HG03095 (cell line): ENCODE results near the gene LRBA.
"Not testable (repeated sequence)": the region's sequence is repeated elsewhere in the genome, so short reads cannot be mapped to it uniquely, and the experiment has no call there.

Experiments
- ATAC-seq: cut with Tn5 transposase; IDR thresholded peaks from one replicate; pipeline ENCODE4 v1.9.1; 2021; ENCODE audit warnings: moderate library complexity; ENCODE audit not compliant: unreplicated experiment

Gene LRBA

DNA sequence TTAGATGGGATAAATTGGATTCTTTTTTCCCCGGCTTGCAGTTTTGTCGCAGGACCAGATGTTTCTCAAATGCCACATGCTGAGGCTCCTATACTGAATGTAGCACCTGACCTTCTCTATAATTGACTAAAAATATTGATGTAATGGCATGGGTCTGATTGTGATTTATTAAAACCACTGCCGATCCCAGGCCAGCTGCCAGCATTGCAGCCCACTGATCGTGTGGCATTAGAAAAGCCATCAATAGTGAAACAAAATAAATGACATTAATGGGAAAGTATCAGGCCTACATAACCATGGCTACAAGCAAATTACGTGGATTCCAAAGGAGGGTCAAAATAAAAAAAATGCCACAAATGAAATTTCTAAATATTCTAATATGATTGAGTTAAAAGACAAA lies 334.4 kb downstream of the LRBA start:
- ATAC-seq = no peak

DNA sequence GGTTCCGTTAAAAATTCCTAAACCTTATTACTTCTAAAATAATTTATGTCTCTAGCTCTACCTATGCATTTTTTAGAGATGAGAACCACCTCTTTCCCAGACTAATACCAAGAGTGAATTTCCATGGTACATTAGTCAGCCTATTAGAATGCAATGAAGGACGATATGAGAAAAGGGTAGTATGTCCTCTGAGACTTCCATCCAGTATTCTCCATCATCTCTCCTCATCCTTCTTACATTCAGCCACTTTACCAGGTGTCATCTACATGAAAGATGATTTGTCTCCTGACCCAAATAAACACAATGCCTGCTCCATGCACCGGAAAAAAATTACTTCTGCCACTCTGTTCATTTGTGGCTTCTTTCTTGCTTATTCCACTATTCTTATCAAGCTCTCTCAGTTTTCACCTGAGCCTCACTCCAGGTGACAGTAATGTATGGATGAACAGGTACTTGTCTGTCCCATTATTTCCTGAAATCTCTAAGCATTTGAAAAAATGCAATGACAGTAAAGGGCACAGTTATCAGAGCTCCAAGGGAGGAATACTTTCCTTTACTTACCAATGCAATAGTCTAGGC lies 335.2 kb downstream of the LRBA start:
- ATAC-seq = no peak

DNA sequence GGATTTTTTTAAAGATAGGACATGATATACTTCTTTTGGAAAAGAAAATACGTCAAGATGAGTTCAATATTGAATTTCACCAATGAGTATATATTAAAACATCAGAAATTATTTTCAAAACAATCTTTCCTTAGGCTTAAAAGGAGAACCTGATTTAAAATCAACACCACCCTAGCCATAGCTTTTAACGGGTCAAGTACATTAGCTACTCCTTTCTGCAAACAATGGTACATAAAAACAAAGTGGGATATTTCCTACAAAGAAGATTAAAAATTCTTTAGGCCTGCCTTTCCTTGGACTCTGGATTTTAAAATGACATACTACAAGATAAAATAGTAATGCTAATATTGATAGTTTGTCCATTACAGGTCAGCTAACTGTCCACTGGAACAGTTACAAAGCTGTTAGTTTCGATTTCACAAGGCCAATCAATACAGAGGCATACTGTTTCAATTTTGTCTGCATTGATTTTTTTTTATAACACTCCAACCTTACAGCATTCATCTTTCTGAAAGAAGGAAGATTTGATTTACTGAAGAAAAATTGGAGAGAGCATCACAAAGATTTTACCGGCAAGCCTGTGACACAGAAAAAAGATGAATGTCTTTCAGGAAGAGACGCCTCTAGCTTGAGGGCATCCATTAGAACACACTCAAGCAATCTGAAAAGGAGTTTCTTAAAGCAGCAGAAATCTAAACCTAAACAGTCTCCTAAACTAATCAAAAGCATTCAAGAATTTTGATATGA lies 335.9 kb downstream of the LRBA start:
- no peak for ATAC-seq

DNA sequence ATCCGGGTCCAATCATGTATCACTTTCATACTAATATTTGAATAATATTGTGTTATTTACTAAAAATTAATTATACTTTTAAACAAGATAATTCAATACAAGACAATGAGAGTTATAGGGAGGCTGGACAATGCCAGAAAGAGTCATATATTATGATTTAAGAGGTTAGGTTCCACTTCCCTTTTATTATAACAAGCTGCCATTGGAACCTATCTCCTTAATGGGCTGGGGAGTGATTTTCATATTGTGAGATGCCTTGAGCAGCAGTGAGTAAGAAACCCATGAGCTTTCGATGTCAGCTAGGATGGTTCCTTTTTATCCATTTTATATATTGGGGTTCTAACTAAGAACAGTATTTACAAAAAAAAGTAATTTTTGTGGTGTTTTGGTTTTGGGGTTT lies 341.3 kb downstream of the LRBA start:
- no peak for ATAC-seq

DNA sequence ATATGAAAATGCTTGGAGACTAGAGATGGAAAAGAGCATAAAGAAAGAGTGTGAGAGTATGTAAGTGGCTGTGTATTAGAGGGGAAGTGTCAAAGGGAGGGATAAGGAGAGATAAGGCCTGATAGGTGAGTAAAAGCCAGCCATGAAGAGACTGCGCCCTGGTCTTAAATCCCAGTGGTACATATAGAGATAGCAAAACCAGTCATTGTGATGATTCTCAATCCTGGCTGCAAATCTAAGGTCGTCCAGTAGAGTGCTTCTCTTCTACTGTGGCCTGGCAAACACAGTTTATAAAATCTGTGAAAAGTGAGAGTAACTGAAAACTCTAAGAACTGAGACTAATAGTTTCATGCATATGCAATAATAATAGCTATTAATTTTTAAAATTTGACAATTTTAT lies 346.3 kb downstream of the LRBA start:
- ATAC-seq = no peak

DNA sequence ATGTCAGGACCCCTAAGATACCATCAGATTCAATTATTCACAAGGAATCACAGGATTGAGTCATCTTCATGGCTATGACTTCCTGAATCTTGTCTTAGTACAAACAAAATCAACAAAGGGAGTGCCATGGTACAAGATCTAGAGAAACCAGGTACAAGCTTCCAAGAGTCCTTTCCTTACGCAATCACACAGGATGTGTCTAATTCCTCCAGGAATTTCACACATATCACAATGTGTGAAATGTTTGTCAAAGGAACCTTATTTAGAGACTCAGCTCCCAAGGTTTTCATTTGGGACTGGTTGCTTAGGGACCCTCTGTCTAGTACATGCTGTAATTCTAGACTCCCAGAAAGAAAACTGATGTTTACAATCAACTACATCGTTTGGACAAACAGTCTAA lies 350.1 kb downstream of the LRBA start:
- no peak for ATAC-seq

DNA sequence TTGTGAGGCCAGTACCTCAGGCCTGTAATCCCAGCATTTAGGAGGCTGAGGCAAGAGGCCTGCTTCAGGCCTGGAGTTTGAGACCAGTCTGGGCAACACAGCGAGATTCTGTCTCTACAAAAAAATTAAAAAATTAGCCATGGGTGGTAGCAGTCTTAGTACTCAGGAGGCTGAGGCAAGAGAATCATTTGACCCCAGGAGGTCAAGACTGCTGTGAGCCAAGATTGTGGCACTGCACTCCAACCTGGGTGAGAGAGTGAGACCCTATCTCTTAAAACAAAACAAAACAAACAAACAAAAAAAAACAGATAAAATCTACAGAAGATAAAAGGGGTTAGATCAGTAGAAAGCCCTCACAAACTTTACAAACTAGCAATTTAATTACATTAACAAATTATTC lies 352.4 kb downstream of the LRBA start:
- no peak for ATAC-seq

DNA sequence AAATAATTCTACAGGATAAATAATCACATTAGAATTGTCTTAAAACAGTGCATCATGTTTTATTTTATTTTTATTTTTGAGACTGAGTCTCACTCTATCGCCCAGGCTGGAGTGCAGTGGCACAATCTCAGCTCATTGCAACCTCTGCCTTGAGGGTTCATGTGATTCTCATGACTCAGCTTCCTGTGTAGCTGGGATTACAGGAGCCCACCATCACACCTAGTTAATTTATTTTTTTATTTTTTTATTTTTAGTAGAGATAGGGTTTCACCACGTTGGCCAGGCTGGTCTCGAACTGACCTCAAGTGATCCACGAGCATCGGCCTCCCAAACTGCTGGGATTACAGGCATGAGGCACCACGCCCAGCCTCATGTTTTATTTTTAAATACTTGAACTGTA lies 353.5 kb downstream of the LRBA start:
- not testable (repeated sequence) for ATAC-seq

DNA sequence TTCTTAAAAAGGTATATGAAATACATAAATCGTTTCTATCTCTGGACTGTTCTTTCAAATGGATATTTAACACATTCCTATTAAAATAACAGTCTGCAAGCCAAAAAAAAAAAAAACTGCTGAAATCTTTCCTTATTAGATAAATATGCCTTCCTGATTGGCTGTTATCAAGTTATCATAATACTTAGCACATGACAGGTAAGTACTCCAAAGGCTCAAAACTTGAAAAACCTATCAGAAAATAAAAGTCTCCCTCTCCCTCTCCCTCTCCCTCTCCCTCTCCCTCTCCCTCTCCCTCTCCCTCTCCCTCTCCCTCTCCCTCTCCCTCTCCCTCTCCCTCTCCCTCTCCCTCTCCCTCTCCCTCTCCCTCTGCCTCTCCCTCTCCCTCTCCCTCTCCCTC lies 356.8 kb downstream of the LRBA start:
- ATAC-seq = not testable (repeated sequence)

DNA sequence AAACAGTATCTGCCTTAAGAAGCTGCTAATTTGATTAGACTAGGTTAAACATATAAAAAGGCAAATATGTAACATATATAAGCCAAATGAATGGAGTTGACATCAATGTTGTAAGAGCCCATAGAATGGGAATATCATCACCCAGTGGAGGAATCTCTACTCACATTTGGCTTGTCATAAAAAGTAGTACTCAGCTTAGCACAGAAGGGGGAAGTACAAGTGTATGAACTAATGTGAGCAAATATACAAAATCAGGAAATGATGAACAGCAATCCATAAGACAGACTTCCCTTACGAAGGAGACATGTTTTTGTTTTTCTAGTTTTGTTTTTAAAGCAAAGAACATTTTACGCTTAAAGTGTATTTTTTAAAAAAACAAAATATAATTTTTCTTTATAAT lies 358.2 kb downstream of the LRBA start:
- ATAC-seq = no peak

DNA sequence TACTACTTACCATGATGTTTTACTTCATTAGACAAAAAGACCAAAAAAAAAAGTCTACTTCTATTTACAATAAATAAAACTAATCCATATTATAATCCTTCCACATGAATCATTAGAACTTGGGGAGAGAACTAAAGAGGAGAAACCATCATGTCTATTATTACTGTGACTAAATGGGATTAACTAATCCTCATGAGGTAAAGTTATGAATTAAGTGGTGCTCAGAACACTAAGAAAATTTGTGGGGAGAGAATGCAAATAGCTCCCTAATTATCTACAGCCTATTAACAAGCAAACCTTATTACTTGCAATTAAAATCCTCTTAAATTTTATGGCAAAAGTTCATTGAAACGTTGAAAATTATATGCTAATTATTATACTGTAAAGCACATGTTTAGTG lies 364.3 kb downstream of the LRBA start:
- no peak for ATAC-seq

DNA sequence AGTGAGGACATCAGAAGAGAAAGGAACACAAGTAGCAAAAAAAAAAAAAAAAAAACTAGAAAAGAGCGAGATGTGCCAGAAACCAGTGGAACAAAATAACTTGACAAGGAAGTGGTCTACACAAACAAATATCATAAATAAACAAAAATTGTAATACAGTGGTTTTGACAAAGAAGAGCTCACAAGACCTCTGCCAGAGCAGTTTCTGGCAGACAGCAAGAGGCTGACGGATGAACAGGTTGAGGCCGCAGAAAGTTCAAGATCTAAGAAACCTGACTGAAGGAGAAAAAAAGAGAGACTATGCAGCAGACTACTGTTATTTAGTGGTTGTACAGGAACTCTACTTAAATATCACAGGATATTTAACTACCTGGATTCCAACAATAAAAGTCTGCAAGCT lies 367.0 kb downstream of the LRBA start:
- ATAC-seq = no peak

DNA sequence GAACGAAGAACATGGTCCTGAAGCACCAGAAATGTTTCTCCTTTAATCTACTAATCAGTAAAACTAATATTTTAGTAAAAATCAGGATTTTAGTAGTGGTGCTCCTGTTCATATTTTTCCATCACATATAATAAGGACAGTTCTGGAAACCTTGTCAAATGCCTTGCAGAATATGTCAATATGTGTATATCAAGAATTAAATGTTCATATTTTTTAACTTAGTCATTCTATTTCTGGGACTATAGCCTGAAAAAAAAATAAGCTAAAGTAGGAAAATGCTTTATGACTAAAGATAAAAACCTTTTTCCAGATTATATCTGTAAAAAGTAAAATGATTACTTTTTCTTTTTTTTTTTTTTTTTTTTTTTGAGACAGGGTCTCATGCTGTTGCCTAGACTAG lies 368.1 kb downstream of the LRBA start:
- no peak for ATAC-seq

DNA sequence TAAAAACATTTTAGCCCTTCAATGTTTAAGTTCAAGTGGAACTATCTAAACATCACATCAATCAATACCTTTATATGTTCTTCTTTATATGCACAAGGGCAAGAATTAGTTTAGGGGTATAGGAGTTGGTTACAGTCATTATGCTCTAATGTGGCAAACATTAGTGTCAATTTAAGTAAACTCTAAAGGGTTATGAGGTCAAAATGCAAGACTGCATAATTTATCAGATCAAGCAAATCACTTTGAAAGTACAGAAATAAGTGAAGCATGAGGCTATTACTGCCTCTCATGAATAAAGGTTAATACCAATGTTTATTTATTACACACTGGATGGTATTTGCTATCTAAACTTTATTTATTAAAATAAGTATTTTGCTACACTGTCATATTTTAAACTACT lies 373.5 kb downstream of the LRBA start:
- no peak for ATAC-seq

DNA sequence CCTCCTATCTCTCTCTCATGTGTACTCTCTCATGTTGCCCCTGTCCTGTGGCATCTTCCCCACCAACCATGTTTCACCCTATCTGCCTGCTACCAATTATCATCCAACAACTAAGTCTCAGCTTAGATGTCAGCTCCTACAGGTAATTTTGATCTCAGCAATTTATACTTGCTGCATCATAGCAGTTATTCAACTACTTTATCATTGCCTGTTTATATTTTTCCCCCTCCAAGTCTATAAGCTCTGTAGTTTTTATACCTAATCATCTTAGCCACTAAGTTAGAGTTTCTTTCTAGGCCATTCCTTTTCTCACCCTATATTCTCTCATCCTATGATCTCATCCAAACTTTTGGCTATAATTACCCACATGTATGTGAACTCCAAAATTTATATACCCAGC lies 382.4 kb downstream of the LRBA start:
- ATAC-seq = no peak

DNA sequence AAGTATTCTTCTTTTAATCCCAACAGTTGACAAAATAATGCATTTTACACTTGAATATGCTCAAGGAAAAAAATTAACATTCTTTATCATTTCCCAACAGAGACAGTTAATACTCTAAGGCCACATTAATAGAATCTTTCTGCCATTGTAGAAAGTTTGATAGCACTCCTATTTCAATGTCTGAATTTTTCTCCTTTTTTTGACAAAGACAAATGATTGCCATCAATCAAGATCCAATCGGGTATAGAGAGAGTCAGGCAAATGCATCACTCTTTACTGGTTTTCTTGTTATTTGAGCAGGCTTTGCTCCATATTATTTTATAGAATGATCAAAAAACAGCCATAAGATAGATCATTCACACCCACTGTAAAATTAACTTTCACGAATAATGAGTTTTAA lies 387.0 kb downstream of the LRBA start:
- no peak for ATAC-seq

DNA sequence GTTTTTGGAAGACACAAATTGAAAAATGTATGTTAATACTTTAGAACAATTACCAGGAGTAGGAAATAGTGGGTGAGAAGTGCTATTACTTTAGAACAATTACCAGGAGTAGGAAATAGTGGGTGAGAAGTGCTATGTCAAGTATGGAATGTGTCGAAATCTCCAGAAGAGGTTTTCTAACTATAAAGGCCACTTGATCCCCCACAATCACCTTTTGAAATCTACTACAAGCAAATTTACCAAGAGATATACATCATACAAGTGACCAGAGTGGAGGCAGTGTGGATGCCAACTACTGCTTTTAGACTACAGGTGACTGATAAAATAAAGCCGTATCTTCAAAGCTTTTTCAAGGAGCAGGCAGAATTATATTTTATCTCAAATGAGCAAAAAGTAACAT lies 390.1 kb downstream of the LRBA start:
- ATAC-seq = no peak

DNA sequence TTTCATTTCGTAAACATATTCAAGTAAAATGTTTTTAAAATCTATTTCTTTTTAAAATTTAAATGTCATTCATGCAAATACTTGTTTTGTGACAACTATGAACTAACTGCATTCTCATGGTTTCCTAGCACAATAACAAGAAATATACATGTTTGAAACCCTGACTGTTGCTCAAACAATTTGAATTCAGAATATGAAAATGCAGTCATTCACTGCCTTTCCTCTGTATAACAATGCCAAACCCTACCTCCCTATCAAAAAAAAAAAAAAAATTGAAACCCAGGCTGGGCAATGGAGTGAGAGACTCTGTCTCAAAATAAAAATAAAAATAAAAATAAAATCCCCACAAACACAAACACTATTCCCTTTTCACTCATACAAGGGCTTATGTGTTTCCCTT lies 391.0 kb downstream of the LRBA start:
- ATAC-seq = no peak

DNA sequence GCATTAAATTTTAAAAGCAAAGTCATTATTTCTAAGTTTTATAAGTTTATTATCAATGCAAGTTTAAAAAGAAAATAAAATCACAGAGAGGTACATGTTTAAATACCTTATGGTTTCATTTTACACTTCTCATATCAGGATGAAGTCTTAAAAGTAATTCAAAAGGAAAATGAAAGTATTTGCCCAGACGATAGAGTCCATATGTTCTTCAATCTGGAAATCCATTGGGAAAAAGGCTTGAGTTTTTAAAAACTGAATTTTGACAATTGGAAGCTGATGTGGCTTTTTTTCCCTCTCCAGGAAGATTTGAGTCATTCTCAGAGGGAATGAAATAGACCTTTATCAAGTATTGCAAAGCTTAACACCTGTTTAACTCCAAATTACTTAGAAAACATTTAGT lies 396.0 kb downstream of the LRBA start:
- no peak for ATAC-seq

DNA sequence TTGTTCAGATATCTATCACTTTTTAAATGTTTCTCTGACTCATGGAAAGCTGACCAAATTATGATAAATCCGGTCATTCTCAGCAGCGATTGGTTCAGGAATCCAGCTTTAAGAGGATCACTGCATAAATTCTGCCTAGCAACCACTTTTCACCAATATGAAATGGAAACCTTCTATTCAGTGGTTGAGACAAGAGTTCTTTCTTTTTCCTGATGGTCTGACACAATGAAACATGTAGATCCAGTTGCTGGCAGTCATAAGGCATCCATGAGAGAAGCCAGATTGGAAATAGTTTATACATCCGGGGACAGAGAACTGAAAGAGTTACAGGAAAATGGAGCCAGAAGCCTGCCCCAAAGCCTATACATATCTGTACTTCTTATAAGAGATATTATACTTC lies 406.0 kb downstream of the LRBA start:
- no peak for ATAC-seq

DNA sequence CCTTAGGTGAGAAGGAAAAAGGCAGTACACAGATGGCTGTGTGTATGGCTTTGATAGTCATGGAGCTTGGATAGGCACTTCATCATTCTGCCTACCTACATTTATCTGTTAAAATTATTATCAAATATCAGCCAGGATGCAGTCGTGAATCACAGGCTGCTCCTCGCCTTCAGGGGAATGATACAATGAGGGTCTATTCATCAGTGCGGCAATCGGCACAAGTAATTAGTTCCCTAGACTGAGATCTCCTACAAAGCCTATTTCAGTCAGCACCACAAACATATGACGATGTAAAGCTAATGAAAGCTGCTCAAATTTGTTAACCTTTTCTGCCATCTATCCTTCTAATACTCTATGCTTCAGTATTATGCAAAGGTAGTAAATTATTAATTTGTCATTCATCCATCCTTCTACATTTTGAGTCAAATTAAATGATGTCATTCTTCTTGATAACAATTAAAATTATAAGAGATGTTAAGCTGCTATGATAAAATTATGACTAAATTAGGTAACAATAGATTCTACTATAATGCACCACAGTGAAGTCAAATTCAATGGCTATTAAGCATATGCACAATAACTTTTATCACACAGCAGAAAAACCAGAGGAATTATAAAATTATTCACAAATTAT lies 414.2 kb downstream of the LRBA start:
- no peak for ATAC-seq

DNA sequence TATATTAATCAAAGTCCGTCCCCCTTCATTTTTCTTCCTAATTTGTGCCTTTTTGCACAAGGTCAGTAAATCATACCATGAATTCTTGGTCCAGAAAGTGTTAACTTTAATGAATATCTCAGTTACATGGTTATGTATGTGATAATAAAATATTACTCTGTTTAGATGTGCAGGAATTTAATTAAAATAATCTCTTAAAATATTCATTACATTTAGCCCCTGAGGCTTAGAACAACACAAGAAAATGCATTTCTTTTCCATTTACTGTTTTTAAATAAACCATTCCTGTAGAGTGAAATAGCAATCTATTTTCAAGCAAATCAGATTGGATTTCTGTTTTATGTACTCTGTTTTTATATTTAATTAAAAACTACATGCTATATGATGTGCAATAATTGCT lies 415.5 kb downstream of the LRBA start:
- ATAC-seq = no peak

DNA sequence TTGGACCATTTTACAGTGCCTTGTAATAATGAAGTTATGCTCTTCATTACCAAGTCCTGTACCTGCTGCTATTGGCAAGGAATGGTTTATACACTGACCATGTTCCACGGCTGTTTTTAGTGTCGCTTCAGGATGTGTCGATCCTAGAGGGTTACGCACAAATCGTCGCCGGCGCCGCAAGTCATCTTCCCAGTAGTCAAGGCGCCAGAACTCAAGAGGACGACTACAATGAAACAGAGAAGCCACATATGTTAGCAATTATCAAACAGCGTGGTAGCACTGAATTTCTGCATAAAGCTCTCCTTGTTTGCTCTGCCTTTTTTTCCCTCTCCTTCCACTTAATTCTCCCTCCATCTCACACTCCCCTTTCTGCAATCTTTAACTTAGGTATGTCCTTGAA lies 416.2 kb downstream of the LRBA start:
- no peak for ATAC-seq
